Neural cell (in vitro differentiated cells): ENCODE results near the gene TRIM2. TPM values are rescaled to one million over a fixed set of nuclear protein-coding genes. Genes with fewer than 3 reads are reported as not detected.

ENCODE experiments used
- H2AFZ ChIP-seq: fragments of 200-600, 300-800 bp; sonication (generic), shearing (Covaris generic); 2 replicates; pipeline ENCODE4 v1.6.0; 2014; ENCODE audit warnings: low read depth, mild to moderate bottlenecking, antibody characterized with exemption, low read length, moderate library complexity
- H3F3A ChIP-seq: fragments of 200-600 bp; shearing (Covaris generic); 2 replicates; pipeline ENCODE4 v1.6.1; 2016; ENCODE audit warnings: mild to moderate bottlenecking, moderate library complexity, mixed read lengths, antibody characterized with exemption, low read length; ENCODE audit not compliant: insufficient read depth, poor library complexity, severe bottlenecking
- H3K27ac ChIP-seq: fragments of 200-600, 300-800 bp; sonication (generic), shearing (Covaris generic); 2 replicates; pipeline ENCODE4 v1.5.1; 2014; ENCODE audit warnings: mild to moderate bottlenecking, low read length, moderate library complexity
- H3K27me3 ChIP-seq: fragments of 300-800, 200-600 bp; sonication (generic), shearing (Covaris generic); 2 replicates; pipeline ENCODE4 v1.6.0; 2014; ENCODE audit warnings: mild to moderate bottlenecking, low read depth, low read length, moderate library complexity; ENCODE audit not compliant: insufficient read depth
- H3K36me3 ChIP-seq: fragments of 300-800, 200-600 bp; sonication (generic), shearing (Covaris generic); 2 replicates; pipeline ENCODE4 v1.5.1; 2014; ENCODE audit warnings: mild to moderate bottlenecking, antibody characterized with exemption, low read length, moderate library complexity; ENCODE audit not compliant: insufficient read depth
- H3K4me2 ChIP-seq: fragments of 300-800, 200-600 bp; sonication (generic), shearing (Covaris generic); 2 replicates; pipeline ENCODE4 v1.6.0; 2014; ENCODE audit warnings: mild to moderate bottlenecking, low read length
- H3K4me3 ChIP-seq: fragments of 300-800, 200-600 bp; sonication (generic), shearing (Covaris generic); 2 replicates; pipeline ENCODE4 v1.5.1; 2014; ENCODE audit warnings: mild to moderate bottlenecking, low read length, moderate library complexity
- H3K79me2 ChIP-seq: fragments of 200-600 bp; shearing (Covaris generic); replicated peaks from 2 replicates; pipeline ENCODE4 v1.6.0; 2014; ENCODE audit warnings: mild to moderate bottlenecking, low read length, moderate library complexity; ENCODE audit not compliant: insufficient read depth
- H3K9ac ChIP-seq: fragments of 300-800, 200-600 bp; sonication (generic), shearing (Covaris generic); 2 replicates; pipeline ENCODE4 v1.6.1; 2016; ENCODE audit warnings: mild to moderate bottlenecking, low read length, mixed read lengths
- H3K9me2 ChIP-seq: fragments of 200-600 bp; shearing (Covaris generic); 2 replicates; pipeline ENCODE4 v1.6.1; 2016; ENCODE audit warnings: mild to moderate bottlenecking, low read length, mixed read lengths; ENCODE audit not compliant: insufficient read depth
- H3K9me3 ChIP-seq: fragments of 200-600, 300-800 bp; sonication (generic), shearing (Covaris generic); 2 replicates; pipeline ENCODE4 v1.6.1; 2016; ENCODE audit warnings: mild to moderate bottlenecking, mixed run types, low read length, moderate library complexity, mixed read lengths
- H4K20me1 ChIP-seq: fragments of 200-600 bp; shearing (Covaris generic); 2 replicates; pipeline ENCODE4 v1.6.1; 2016; ENCODE audit warnings: mild to moderate bottlenecking, mixed run types; ENCODE audit not compliant: insufficient read depth
- EP300 ChIP-seq: fragments of 450-650 bp; conservative IDR thresholded peaks from 2 replicates; pipeline ENCODE4 v1.6.1; 2014; ENCODE audit warnings: antibody characterized with exemption, mild to moderate bottlenecking, moderate library complexity; ENCODE audit not compliant: poor library complexity, severe bottlenecking
- EZH2 ChIP-seq: fragments of 200-600, 300-800 bp; shearing (Covaris generic), sonication (generic); IDR thresholded peaks from 2 replicates; pipeline ENCODE4 v1.6.1; 2014; ENCODE audit warnings: antibody characterized with exemption, low read length, borderline replicate concordance, mild to moderate bottlenecking; ENCODE audit not compliant: insufficient read depth, poor library complexity, severe bottlenecking
- MXI1 ChIP-seq: fragments of 450-650 bp; conservative IDR thresholded peaks from 2 replicates; pipeline ENCODE4 v1.6.1; 2014; ENCODE audit warnings: antibody characterized with exemption, mild to moderate bottlenecking; ENCODE audit not compliant: poor library complexity, severe bottlenecking
- POLR2AphosphoS5 ChIP-seq: IDR thresholded peaks from 2 replicates; pipeline ENCODE4 v1.6.1; 2012
- RAD21 ChIP-seq: fragments of 450-650 bp; conservative IDR thresholded peaks from 2 replicates; pipeline ENCODE4 v1.6.1; 2014; ENCODE audit warnings: antibody characterized with exemption, mild to moderate bottlenecking, moderate library complexity
- SMC3 ChIP-seq: fragments of 450-650 bp; conservative IDR thresholded peaks from 2 replicates; pipeline ENCODE4 v1.6.1; 2014; ENCODE audit warnings: antibody characterized with exemption, mild to moderate bottlenecking, moderate library complexity; ENCODE audit not compliant: poor library complexity
- TAF1 ChIP-seq: IDR thresholded peaks from 2 replicates; pipeline ENCODE4 v1.6.1; 2012; ENCODE audit warnings: low read depth
- polyA plus RNA-seq: library from polyadenylated mRNA; depleted of rRNA; stranded (reverse); fragments of >200 nt; gene quantifications from 2 replicates; pipeline ENCODE4 v1.2.3, GENCODE V29; 2014
- TF ChIP-seq, protein P1 (sequence below): IDR thresholded peaks from 2 replicates; pipeline ENCODE4 v1.6.1; 2012; ENCODE audit warnings: borderline replicate concordance
- TF ChIP-seq, protein P2 (sequence below): fragments of 450-650 bp; IDR thresholded peaks from 2 replicates; pipeline ENCODE4 v1.5.1; 2014; ENCODE audit warnings: antibody characterized with exemption, mild to moderate bottlenecking, moderate library complexity; ENCODE audit not compliant: poor library complexity, severe bottlenecking

Gene TRIM2
- polyA plus RNA-seq, 1 donor from 2014 or later, result 261 TPM

DNA sequence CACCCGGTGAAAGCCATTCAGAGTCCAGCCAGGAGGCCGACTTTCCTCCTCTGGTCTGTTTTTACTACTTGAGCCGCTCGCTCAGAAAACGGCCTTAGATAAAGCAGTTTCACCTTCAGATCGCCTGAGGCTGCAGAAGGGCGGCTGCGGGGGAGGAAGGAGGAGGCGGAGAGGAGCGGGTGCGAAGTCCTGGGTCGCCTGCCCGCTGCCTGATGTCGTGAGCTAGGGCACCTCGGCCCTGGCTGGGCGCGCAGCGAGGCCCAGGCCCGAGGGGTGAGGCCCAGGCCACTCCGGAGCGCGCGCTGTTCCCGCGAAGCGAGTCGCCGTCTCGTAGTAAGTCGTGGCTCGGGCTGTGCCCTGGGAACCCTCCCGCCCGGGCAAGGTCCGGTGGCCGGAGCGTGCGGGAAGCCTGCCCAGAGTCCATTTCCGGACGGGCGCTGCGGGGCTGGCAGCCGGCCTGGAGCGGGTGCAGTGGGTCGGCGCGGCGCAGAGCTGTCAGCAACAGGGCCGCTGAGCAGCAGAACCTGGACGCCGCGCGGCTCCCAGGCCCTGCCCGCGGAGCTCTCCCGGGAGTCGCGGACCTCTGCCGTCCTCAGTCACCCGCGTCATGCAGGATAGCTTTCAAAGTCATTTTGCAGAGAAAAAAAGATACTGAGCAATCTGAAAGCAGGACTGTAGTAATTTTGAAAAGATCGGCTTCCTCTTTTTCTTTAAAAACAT is 18.6 kb downstream of the TRIM2 start:
- Histone ChIP-seq H3F3A (no peaks in the 10 kb centered on the region), H3K79me2 (peaks cover 85% of the 10 kb centered on the region), H3K4me3 (peak overlapping the region; percentile 83), H3K27me3 (no peaks in the 10 kb centered on the region), H3K9ac (peak overlapping the region; percentile 86), H3K36me3 (no peaks in the 10 kb centered on the region), H3K4me2 (peak overlapping the region; percentile 86), H3K9me3 (no peaks in the 10 kb centered on the region), H3K9me2 (no peaks in the 10 kb centered on the region), H3K27ac (peak overlapping the region; percentile 86), H4K20me1 (no peaks in the 10 kb centered on the region), H2AFZ (peak overlapping the region; percentile 56)
- TF ChIP-seq SMC3 (peak; percentile 8), MXI1 (no peak), EZH2 (no peak), TAF1 (no peak), RAD21 (no peak), POLR2AphosphoS5 (peak; percentile 9), EP300 (no peak)
- TF ChIP-seq, protein P1, sequence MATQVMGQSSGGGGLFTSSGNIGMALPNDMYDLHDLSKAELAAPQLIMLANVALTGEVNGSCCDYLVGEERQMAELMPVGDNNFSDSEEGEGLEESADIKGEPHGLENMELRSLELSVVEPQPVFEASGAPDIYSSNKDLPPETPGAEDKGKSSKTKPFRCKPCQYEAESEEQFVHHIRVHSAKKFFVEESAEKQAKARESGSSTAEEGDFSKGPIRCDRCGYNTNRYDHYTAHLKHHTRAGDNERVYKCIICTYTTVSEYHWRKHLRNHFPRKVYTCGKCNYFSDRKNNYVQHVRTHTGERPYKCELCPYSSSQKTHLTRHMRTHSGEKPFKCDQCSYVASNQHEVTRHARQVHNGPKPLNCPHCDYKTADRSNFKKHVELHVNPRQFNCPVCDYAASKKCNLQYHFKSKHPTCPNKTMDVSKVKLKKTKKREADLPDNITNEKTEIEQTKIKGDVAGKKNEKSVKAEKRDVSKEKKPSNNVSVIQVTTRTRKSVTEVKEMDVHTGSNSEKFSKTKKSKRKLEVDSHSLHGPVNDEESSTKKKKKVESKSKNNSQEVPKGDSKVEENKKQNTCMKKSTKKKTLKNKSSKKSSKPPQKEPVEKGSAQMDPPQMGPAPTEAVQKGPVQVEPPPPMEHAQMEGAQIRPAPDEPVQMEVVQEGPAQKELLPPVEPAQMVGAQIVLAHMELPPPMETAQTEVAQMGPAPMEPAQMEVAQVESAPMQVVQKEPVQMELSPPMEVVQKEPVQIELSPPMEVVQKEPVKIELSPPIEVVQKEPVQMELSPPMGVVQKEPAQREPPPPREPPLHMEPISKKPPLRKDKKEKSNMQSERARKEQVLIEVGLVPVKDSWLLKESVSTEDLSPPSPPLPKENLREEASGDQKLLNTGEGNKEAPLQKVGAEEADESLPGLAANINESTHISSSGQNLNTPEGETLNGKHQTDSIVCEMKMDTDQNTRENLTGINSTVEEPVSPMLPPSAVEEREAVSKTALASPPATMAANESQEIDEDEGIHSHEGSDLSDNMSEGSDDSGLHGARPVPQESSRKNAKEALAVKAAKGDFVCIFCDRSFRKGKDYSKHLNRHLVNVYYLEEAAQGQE, result peak; percentile 17
- TF ChIP-seq, protein P2, sequence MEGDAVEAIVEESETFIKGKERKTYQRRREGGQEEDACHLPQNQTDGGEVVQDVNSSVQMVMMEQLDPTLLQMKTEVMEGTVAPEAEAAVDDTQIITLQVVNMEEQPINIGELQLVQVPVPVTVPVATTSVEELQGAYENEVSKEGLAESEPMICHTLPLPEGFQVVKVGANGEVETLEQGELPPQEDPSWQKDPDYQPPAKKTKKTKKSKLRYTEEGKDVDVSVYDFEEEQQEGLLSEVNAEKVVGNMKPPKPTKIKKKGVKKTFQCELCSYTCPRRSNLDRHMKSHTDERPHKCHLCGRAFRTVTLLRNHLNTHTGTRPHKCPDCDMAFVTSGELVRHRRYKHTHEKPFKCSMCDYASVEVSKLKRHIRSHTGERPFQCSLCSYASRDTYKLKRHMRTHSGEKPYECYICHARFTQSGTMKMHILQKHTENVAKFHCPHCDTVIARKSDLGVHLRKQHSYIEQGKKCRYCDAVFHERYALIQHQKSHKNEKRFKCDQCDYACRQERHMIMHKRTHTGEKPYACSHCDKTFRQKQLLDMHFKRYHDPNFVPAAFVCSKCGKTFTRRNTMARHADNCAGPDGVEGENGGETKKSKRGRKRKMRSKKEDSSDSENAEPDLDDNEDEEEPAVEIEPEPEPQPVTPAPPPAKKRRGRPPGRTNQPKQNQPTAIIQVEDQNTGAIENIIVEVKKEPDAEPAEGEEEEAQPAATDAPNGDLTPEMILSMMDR, result no peak

DNA sequence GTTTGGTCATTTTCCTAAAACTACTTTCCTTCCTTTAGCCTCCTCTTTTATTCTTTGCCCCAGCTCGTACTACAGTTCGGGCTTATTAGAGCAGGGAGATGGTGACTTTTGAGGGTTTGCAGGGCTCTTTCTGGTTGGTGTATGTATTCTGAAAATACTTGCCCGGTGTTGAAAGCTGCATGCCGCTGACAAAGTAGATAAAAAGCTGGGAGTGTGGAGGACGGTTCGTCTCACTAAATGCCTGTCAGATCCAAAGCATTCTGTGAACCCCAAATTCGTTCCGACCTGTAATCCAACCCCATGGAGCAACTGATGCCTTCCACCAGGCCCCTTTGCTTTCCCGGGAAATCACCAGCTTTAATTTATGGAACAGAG is 19.2 kb downstream of the TRIM2 start:
- Histone ChIP-seq H3K9ac (peak overlapping the region; percentile 86), H3K4me3 (peak overlapping the region; percentile 83), H3F3A (no peaks in the 10 kb centered on the region), H2AFZ (no peak overlapping the region), H3K27ac (peak overlapping the region; percentile 86), H3K36me3 (no peaks in the 10 kb centered on the region), H3K79me2 (peaks cover 85% of the 10 kb centered on the region), H3K27me3 (no peaks in the 10 kb centered on the region), H4K20me1 (no peaks in the 10 kb centered on the region), H3K4me2 (peak overlapping the region; percentile 86), H3K9me2 (no peaks in the 10 kb centered on the region), H3K9me3 (no peaks in the 10 kb centered on the region)
- no peak for TF ChIP-seq POLR2AphosphoS5
- TF ChIP-seq, protein P1, result no peak
- TF ChIP-seq MXI1, result no peak
- TF ChIP-seq TAF1, result no peak
- TF ChIP-seq, protein P2, result no peak
- no peak for TF ChIP-seq RAD21
- no peak for TF ChIP-seq SMC3
- TF ChIP-seq EZH2, result no peak
- no peak for TF ChIP-seq EP300
